Measurements from ENCODE around the gene NAV3.

NAV3 gene

DNA sequence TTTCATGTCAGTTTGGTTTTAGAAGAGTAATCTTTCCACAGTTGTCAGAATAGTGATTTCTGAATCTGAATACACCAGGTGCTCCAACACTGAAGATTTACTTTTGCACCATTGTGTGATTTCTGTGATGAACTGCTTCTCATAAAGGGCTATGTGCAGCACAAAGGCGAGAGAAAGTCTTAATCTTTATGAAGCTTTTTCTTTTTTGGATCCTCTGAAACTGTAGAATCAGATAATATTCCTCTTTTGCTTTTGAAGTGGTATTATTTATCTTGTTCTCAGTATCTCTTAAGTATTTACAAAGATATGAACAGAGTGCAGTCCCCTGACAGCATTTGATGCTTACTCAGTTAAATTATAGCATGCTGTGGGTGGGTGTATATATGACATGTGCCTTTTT lies 207.8 kb downstream of the NAV3 start:
- Histone ChIP-seq H3K14ac (ENCODE audit: low read length in 2 of 2) (no peak overlapping the region), H2BK12ac (ENCODE audit: low read length in 2 of 2) (no peak overlapping the region), H2BK5ac (ENCODE audit: low read depth, low read length, poor library complexity, severe bottlenecking) (no peak overlapping the region), H2BK15ac (ENCODE audit: low read depth, poor library complexity, severe bottlenecking) (no peak overlapping the region), H3K27ac (ENCODE audit: low read length, poor library complexity, severe bottlenecking) (no peak overlapping the region), H3K79me1 (replicated peaks; ENCODE audit: low read length, poor library complexity, severe bottlenecking) (peaks cover 3% of the 10 kb centered on the region), H3K23ac (ENCODE audit: low read length in 2 of 2) (no peak overlapping the region), H2BK120ac (ENCODE audit: low read depth, low read length) (no peak overlapping the region), H4K91ac (ENCODE audit: low read length) (no peak overlapping the region), H4K8ac (ENCODE audit: low read length) (no peak overlapping the region), H3K27me3 (ENCODE audit: control insufficient read depth in 1 of 2, insufficient read depth in 1 of 2, low read length in 2 of 2) (no peaks in the 10 kb centered on the region), H2AFZ (ENCODE audit: low read depth, low read length) (no peak overlapping the region), H3K9me3 (ENCODE audit: control insufficient read depth, low read length) (no peaks in the 10 kb centered on the region), H3K36me3 (ENCODE audit: control insufficient read depth in 1 of 2, insufficient read depth in 2 of 2, low read depth in 1 of 2, low read length in 2 of 2) (peaks cover 4 to 22% of the 10 kb centered on the region in 2 experiments), H3K18ac (ENCODE audit: low read depth in 1 of 2, low read length in 2 of 2) (no peak overlapping the region), H3K4me1 (ENCODE audit: control insufficient read depth, insufficient read depth, low read depth, low read length) (no peaks in the 10 kb centered on the region), H3K4me2 (ENCODE audit: low read length, poor library complexity, severe bottlenecking) (no peak overlapping the region), H3K4ac (ENCODE audit: low read depth in 1 of 2, low read length in 2 of 2) (no peak overlapping the region), H3K9ac (ENCODE audit: low read length) (peak overlapping the region; percentile 17), H2AK5ac (ENCODE audit: low read length, severe bottlenecking) (no peak overlapping the region), H3K4me3 (ENCODE audit: insufficient read depth in 1 of 2, low read depth in 1 of 2, low read length in 2 of 2) (no peak overlapping the region)
- no CpG with 5 or more reads among the region's 1 CpG for WGBS
- DNase-seq: no peak

DNA sequence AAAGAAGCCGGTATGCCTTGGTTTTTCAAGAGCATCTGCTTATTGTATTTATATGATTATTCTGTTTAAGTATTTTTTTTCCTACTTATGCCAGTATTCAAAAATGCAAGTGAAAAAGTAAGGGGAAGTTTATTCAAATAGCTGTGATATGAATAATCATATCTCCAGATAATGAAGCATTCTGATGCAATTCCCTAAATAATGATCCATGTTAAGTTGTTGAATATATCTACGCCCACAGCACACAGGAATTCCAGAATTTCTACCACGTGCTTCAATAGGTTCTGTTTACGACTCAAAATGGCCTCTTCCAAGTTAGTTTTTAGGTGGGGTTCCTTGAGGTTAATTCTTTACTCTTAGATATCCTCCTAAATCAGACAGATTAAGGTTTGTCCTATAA lies 208.3 kb downstream of the NAV3 start:
- Histone ChIP-seq H2BK12ac (ENCODE audit: low read length in 2 of 2) (no peak overlapping the region), H2BK5ac (ENCODE audit: low read depth, low read length, poor library complexity, severe bottlenecking) (no peak overlapping the region)

DNA sequence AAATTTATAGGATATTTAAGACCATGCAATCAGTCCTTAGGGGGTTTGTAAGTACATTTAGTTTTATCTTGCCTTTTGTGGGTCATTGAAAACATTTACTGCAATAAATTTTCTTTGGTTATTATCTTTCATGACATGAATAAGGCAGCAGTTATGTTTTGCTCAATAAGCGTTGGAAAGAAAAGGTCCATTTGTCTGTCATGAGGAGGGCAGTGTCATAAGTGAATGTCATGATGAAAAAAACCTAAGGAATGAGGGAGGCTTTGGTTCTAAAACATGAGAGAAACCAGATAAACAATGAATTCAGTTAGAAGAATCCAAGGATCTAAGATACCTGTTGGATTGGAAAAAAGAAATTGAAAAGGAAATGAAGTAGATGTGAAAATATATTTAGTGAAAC lies 209.4 kb downstream of the NAV3 start:
- Histone ChIP-seq H2BK15ac (ENCODE audit: low read depth, poor library complexity, severe bottlenecking) (no peak overlapping the region), H3K9ac (ENCODE audit: low read length) (no peak overlapping the region), H2BK5ac (ENCODE audit: low read depth, low read length, poor library complexity, severe bottlenecking) (no peak overlapping the region), H3K4me1 (ENCODE audit: control insufficient read depth, insufficient read depth, low read depth, low read length) (no peaks in the 10 kb centered on the region), H4K91ac (ENCODE audit: low read length) (no peak overlapping the region), H3K4me2 (ENCODE audit: low read length, poor library complexity, severe bottlenecking) (no peak overlapping the region), H3K79me1 (replicated peaks; ENCODE audit: low read length, poor library complexity, severe bottlenecking) (peaks cover 2% of the 10 kb centered on the region), H2AK5ac (ENCODE audit: low read length, severe bottlenecking) (no peak overlapping the region), H2AFZ (ENCODE audit: low read depth, low read length) (no peak overlapping the region), H2BK12ac (ENCODE audit: low read length in 2 of 2) (no peak overlapping the region), H3K27me3 (ENCODE audit: control insufficient read depth in 1 of 2, insufficient read depth in 1 of 2, low read length in 2 of 2) (no peaks in the 10 kb centered on the region), H3K27ac (ENCODE audit: low read length, poor library complexity, severe bottlenecking) (no peak overlapping the region), H3K14ac (ENCODE audit: low read length in 2 of 2) (no peak overlapping the region), H3K9me3 (ENCODE audit: control insufficient read depth, low read length) (no peaks in the 10 kb centered on the region), H3K36me3 (ENCODE audit: control insufficient read depth in 1 of 2, insufficient read depth in 2 of 2, low read depth in 1 of 2, low read length in 2 of 2) (peaks cover 4 to 22% of the 10 kb centered on the region in 2 experiments), H4K8ac (ENCODE audit: low read length) (no peak overlapping the region), H3K4ac (ENCODE audit: low read depth in 1 of 2, low read length in 2 of 2) (no peak overlapping the region), H3K4me3 (ENCODE audit: insufficient read depth in 1 of 2, low read depth in 1 of 2, low read length in 2 of 2) (no peak overlapping the region), H3K23ac (ENCODE audit: low read length in 2 of 2) (no peak overlapping the region), H2BK120ac (ENCODE audit: low read depth, low read length) (no peak overlapping the region), H3K18ac (ENCODE audit: low read depth in 1 of 2, low read length in 2 of 2) (no peak overlapping the region)
- no peak for DNase-seq
- WGBS: 92% methylated on average over 1 of the region's 1 CpG

More for the DNA sequence above, 208.3 kb downstream of the NAV3 start:
- no peak overlapping the region for H3K4me3 ChIP-seq (ENCODE audit: insufficient read depth in 1 of 2, low read depth in 1 of 2, low read length in 2 of 2)
- H3K27ac ChIP-seq (ENCODE audit: low read length, poor library complexity, severe bottlenecking): no peak overlapping the region
- H3K9ac ChIP-seq (ENCODE audit: low read length): peak overlapping the region; percentile 17
- no peak overlapping the region for H2AFZ ChIP-seq (ENCODE audit: low read depth, low read length)
- H3K4ac ChIP-seq (ENCODE audit: low read depth in 1 of 2, low read length in 2 of 2): no peak overlapping the region
- H4K91ac ChIP-seq (ENCODE audit: low read length): no peak overlapping the region
- no peak for DNase-seq
- H3K4me2 ChIP-seq (ENCODE audit: low read length, poor library complexity, severe bottlenecking): no peak overlapping the region
- no peaks in the 10 kb centered on the region for H3K4me1 ChIP-seq (ENCODE audit: control insufficient read depth, insufficient read depth, low read depth, low read length)
- no peak overlapping the region for H3K18ac ChIP-seq (ENCODE audit: low read depth in 1 of 2, low read length in 2 of 2)
- H4K8ac ChIP-seq (ENCODE audit: low read length): no peak overlapping the region
- H3K36me3 ChIP-seq (ENCODE audit: control insufficient read depth in 1 of 2, insufficient read depth in 2 of 2, low read depth in 1 of 2, low read length in 2 of 2): peaks cover 4 to 22% of the 10 kb centered on the region in 2 experiments
- H3K14ac ChIP-seq (ENCODE audit: low read length in 2 of 2): no peak overlapping the region
- no peaks in the 10 kb centered on the region for H3K9me3 ChIP-seq (ENCODE audit: control insufficient read depth, low read length)
- H3K27me3 ChIP-seq (ENCODE audit: control insufficient read depth in 1 of 2, insufficient read depth in 1 of 2, low read length in 2 of 2): no peaks in the 10 kb centered on the region
- H3K23ac ChIP-seq (ENCODE audit: low read length in 2 of 2): no peak overlapping the region
- no peak overlapping the region for H2BK120ac ChIP-seq (ENCODE audit: low read depth, low read length)
- no peak overlapping the region for H2BK15ac ChIP-seq (ENCODE audit: low read depth, poor library complexity, severe bottlenecking)
- no CpG with 5 or more reads among the region's 4 CpGs for WGBS
- no peak overlapping the region for H2AK5ac ChIP-seq (ENCODE audit: low read length, severe bottlenecking)
- H3K79me1 ChIP-seq (replicated peaks; ENCODE audit: low read length, poor library complexity, severe bottlenecking): peaks cover 3% of the 10 kb centered on the region

DNA sequence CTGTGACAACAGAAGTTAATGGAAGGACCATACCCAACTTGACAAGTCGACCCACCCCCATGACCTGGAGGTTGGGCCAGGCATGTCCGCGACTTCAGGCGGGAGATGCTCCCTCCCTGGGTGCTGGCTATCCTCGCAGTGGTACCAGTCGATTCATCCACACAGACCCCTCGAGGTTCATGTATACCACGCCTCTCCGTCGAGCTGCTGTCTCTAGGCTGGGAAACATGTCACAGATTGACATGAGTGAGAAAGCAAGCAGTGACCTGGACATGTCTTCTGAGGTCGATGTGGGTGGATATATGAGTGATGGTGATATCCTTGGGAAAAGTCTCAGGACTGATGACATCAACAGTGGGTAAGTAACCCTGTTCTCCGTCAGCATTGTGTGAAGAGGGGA lies 220.1 kb downstream of the NAV3 start:
- peaks cover 6% of the 10 kb centered on the region for H3K9me3 ChIP-seq (ENCODE audit: control insufficient read depth, low read length)
- DNase-seq: no peak
- H3K14ac ChIP-seq (ENCODE audit: low read length in 2 of 2): no peak overlapping the region
- peaks cover 12% of the 10 kb centered on the region for H3K79me1 ChIP-seq (replicated peaks; ENCODE audit: low read length, poor library complexity, severe bottlenecking)
- no peak overlapping the region for H2BK5ac ChIP-seq (ENCODE audit: low read depth, low read length, poor library complexity, severe bottlenecking)
- no peaks in the 10 kb centered on the region for H3K27me3 ChIP-seq (ENCODE audit: control insufficient read depth in 1 of 2, insufficient read depth in 1 of 2, low read length in 2 of 2)
- no peak overlapping the region for H2BK15ac ChIP-seq (ENCODE audit: low read depth, poor library complexity, severe bottlenecking)
- no peak overlapping the region for H2BK120ac ChIP-seq (ENCODE audit: low read depth, low read length)
- H3K23ac ChIP-seq (ENCODE audit: low read length in 2 of 2): no peak overlapping the region
- H3K9ac ChIP-seq (ENCODE audit: low read length): no peak overlapping the region
- H3K18ac ChIP-seq (ENCODE audit: low read depth in 1 of 2, low read length in 2 of 2): no peak overlapping the region
- no peak overlapping the region for H2AK5ac ChIP-seq (ENCODE audit: low read length, severe bottlenecking)
- no peak overlapping the region for H3K4ac ChIP-seq (ENCODE audit: low read depth in 1 of 2, low read length in 2 of 2)
- no peak overlapping the region for H3K27ac ChIP-seq (ENCODE audit: low read length, poor library complexity, severe bottlenecking)
- no peak overlapping the region for H3K4me3 ChIP-seq (ENCODE audit: insufficient read depth in 1 of 2, low read depth in 1 of 2, low read length in 2 of 2)
- H4K8ac ChIP-seq (ENCODE audit: low read length): peak overlapping the region; percentile 47
- H3K36me3 ChIP-seq (ENCODE audit: control insufficient read depth in 1 of 2, insufficient read depth in 2 of 2, low read depth in 1 of 2, low read length in 2 of 2): peaks cover 10 to 42% of the 10 kb centered on the region in 2 experiments
- H4K91ac ChIP-seq (ENCODE audit: low read length): no peak overlapping the region
- no peak overlapping the region for H2AFZ ChIP-seq (ENCODE audit: low read depth, low read length)
- H3K4me2 ChIP-seq (ENCODE audit: low read length, poor library complexity, severe bottlenecking): no peak overlapping the region
- 98% methylated on average over 11 of the region's 12 CpGs for WGBS
- H2BK12ac ChIP-seq (ENCODE audit: low read length in 2 of 2): no peak overlapping the region
- no peaks in the 10 kb centered on the region for H3K4me1 ChIP-seq (ENCODE audit: control insufficient read depth, insufficient read depth, low read depth, low read length)

Measured in mesenchymal stem cell (in vitro differentiated cells and primary cell).